Panc1 (cell line): ENCODE results near the gene HYLS1. TPM values are rescaled to one million over a fixed set of nuclear protein-coding genes. Genes with fewer than 3 reads are reported as not detected.

ENCODE experiments used
- ATAC-seq: fragments of 200-7000 bp; cut with Tn5 transposase; 2 replicates; pipeline ENCODE4 v1.9.1; 2020; ENCODE audit warnings: mild to moderate bottlenecking, moderate library complexity
- BruUV-seq: library from RNA; stranded (reverse); fragments of 400-500 nt; replicated peaks from 2 replicates; lab custom pipeline; 2021; lab: Mats Ljungman, UMichigan
- CTCF ChIA-PET: fragments of 300-600 bp; sonication (Branson Sonifier 250); formaldehyde crosslinking; loops from one replicate; lab custom pipeline; 2022; ENCODE audit warnings: antibody characterized with exemption; lab: Charles Lee
- POLR2A ChIA-PET: fragments of 300-600 bp; sonication (Branson Sonifier 250); formaldehyde crosslinking; loops from one replicate; lab custom pipeline; 2022; ENCODE audit warnings: antibody characterized with exemption; lab: Charles Lee
- DNase-seq: peaks from one replicate; pipeline ENCODE4 v3.0.0-alpha.2; 2010; ENCODE audit warnings: low read depth, low spot score
- H3K27ac ChIP-seq: 2 replicates; pipeline ENCODE4 v1.5.1; 2011; ENCODE audit warnings: mild to moderate bottlenecking, low read length, inconsistent platforms
- H3K27me3 ChIP-seq: fragments of 200-500 bp; sonication (Bioruptor generic); 2 replicates; pipeline ENCODE4 v1.6.0; 2014; ENCODE audit warnings: low read length, inconsistent platforms; ENCODE audit not compliant: control insufficient read depth, insufficient read depth
- H3K36me3 ChIP-seq: fragments of 200-500 bp; sonication (Bioruptor generic); 2 replicates; pipeline ENCODE4 v1.5.1; 2014; ENCODE audit warnings: inconsistent platforms, mild to moderate bottlenecking, low read length, moderate library complexity; ENCODE audit not compliant: control insufficient read depth, insufficient read depth
- H3K4me1 ChIP-seq: 2 replicates; pipeline ENCODE4 v1.5.1; 2011; ENCODE audit warnings: inconsistent platforms, mild to moderate bottlenecking, low read length, moderate library complexity; ENCODE audit not compliant: control insufficient read depth, insufficient read depth
- H3K4me3 ChIP-seq, 2 experiments: 2 replicates each; pipeline ENCODE4 v1.5.1; 2011 to 2012; ENCODE audit warnings: low read depth in 2 of 2, low read length in 2 of 2, mild to moderate bottlenecking in 2 of 2, inconsistent platforms in 1 of 2, moderate library complexity in 1 of 2
- H3K9me3 ChIP-seq: fragments of 200-500 bp; sonication (Bioruptor generic); 2 replicates; pipeline ENCODE4 v1.5.1; 2014; ENCODE audit warnings: low read depth, mild to moderate bottlenecking, inconsistent platforms, low read length, moderate library complexity; ENCODE audit not compliant: control insufficient read depth, insufficient read depth
- CTCF ChIP-seq: fragments of 450-650 bp; IDR thresholded peaks from 2 replicates; pipeline ENCODE4 v1.5.1; 2017; ENCODE audit warnings: mild to moderate bottlenecking
- POLR2AphosphoS5 ChIP-seq: IDR thresholded peaks from 2 replicates; pipeline ENCODE4 v1.6.1; 2012; ENCODE audit warnings: mild to moderate bottlenecking, low read depth, low read length, moderate library complexity
- REST ChIP-seq, 2 experiments: IDR thresholded peaks; 2 replicates each; pipeline ENCODE4 v1.6.1; 2011 to 2012; ENCODE audit warnings: low read depth in 2 of 2, control low read depth in 1 of 2, low read length in 1 of 2, mild to moderate bottlenecking in 1 of 2, moderate library complexity in 1 of 2; ENCODE audit not compliant: insufficient read depth in 1 of 2
- SIN3A ChIP-seq: IDR thresholded peaks from 2 replicates; pipeline ENCODE4 v1.6.1; 2012; ENCODE audit warnings: low read depth, mild to moderate bottlenecking, low read length, moderate library complexity, borderline replicate concordance; ENCODE audit not compliant: insufficient read depth
- TCF7L2 ChIP-seq: IDR thresholded peaks from 2 replicates; pipeline ENCODE4 v1.6.1; 2011; ENCODE audit warnings: mild to moderate bottlenecking, low read depth, low read length, inconsistent platforms
- in situ Hi-C: cut with HindIII; loops from 2 replicates; pipeline ENCODE4 v1.10.0; 2016; ENCODE audit warnings: low sequenced_read_pairs, low pct_unique_long_range_greater_than_20kb
- intact Hi-C: fragments of 100-400 bp; cut with micrococcal nuclease; formaldehyde crosslinking; loops from one replicate; pipeline ENCODE4 v1.10.0; 2022; ENCODE audit not compliant: unreplicated experiment
- total RNA-seq: library from RNA; stranded (reverse); gene quantifications from one replicate; pipeline ENCODE4 v1.2.1, GENCODE V29; 2021; ENCODE audit not compliant: unreplicated experiment

HYLS1 gene
- total RNA-seq, 1 experiment from 2014 or later = 32.2 TPM

DNA sequence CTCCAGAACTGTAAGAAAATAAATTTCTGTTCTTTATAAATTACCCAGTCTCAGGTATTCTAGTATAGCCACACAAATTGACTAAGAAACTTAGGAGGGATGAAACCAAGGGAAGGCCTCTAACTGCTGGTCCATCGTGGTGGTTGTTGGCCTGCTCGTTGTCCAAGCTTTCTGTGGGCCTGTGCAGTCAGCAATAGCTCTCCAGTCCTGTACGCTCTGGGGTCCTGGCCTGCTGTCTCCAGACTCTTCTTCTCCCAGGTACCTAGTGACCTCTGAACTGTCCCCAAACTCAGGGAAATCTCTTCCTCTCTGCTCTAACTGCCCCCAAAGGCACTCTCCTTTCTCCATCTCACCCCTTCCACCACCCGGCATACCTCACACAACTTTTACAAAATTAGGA is 52.7 kb downstream of the HYLS1 start:
- no peak for DNase-seq
- Histone ChIP-seq H3K36me3 (no peaks in the 10 kb centered on the region), H3K27ac (no peak overlapping the region), H3K4me1 (no peaks in the 10 kb centered on the region), H3K9me3 (no peaks in the 10 kb centered on the region), H3K27me3 (no peaks in the 10 kb centered on the region), H3K4me3 (no peak overlapping the region)
- ATAC-seq = no peak
- in situ Hi-C loops = loop anchor here (25.0 kb wide), 1 partner anchor 272 kb away; the partner anchor contains the start of genes FAM118B and RPUSD4
- TF ChIP-seq CTCF (no peak), REST (IDR thresholded peaks at IDR 0.05; ENCODE audit: insufficient read depth in 1 of 2, low read depth in 2 of 2, low read length in 1 of 2) (no peak)
- BruUV-seq = no TSS peak
- intact Hi-C loops = loop anchor here (5.0 kb wide), 1 partner anchor 122 kb away; the partner anchor contains the start of gene CDON
- CTCF ChIA-PET = interaction anchor here (1.0 kb wide), 1 partner anchor 121 kb away, joined by 3 read pairs; no protein-coding TSS in a partner anchor
- POLR2A ChIA-PET = no interaction called here

DNA sequence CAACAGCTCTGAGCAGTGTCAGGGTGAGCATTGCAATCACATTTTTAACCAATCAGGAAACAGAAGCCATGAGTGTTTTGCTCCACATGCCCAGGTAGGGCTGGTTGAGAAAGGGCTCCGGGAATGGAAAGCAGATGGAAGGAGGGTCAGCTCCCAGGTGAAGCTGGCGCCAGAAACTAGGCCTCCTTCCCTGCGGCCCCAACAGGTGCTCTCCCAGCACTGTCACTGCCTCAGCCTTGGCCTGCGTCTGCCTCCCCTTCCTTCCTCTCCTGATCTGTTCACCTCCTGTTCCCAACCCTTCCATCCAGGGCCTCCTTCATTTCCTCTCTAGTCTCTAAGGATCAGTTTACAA is 53.8 kb downstream of the HYLS1 start:
- no peak overlapping the region for H3K27ac ChIP-seq
- TF ChIP-seq TCF7L2 (no peak), CTCF (no peak), REST (IDR thresholded peaks at IDR 0.05; ENCODE audit: insufficient read depth in 1 of 2, low read depth in 2 of 2, low read length in 1 of 2) (no peak), POLR2AphosphoS5 (no peak), SIN3A (no peak)
- no peak for DNase-seq
- no peak overlapping the region for H3K4me3 ChIP-seq
- intact Hi-C loops = loop anchor here (5.0 kb wide), 1 partner anchor 121 kb away; the partner anchor contains the start of gene CDON
- H3K9me3 ChIP-seq = no peaks in the 10 kb centered on the region
- ChIA-PET CTCF (interaction anchor here (1.0 to 1.4 kb wide), 2 partner anchors 120 to 121 kb away, joined by 3 to 9 read pairs; no protein-coding TSS in a partner anchor), POLR2A (interaction anchor here (0.6 kb wide), 1 partner anchor 104 kb away, joined by 9 read pairs; no protein-coding TSS in a partner anchor)
- no peaks in the 10 kb centered on the region for H3K4me1 ChIP-seq
- in situ Hi-C loops = loop anchor here (25.0 kb wide), 1 partner anchor 271 kb away; the partner anchor contains the start of genes FAM118B and RPUSD4
- no peaks in the 10 kb centered on the region for H3K36me3 ChIP-seq
- ATAC-seq = no peak
- no peaks in the 10 kb centered on the region for H3K27me3 ChIP-seq
- BruUV-seq = no TSS peak
